ENCODE measurements around the gene NMBR. TPM values are rescaled to one million over a fixed set of nuclear protein-coding genes. Genes with fewer than 3 reads are reported as not detected.
A peak's percentile ranks its signal among the peaks of the same experiment; 100 is the strongest.

Gene NMBR
- total RNA-seq = not detected

- peak; percentile 77 to 97 for TF ChIP-seq CTCF (IDR thresholded peaks at IDR 0.05)
- Histone ChIP-seq H3K4me1 (peaks cover 0 to 15% of the 10 kb centered on the region in 2 donors), H3K36me3 (no peaks in the 10 kb centered on the region)
Observed at GRCh38 chr6:142146828-142147662, at the start of gene NMBR, which contains the start of gene VTA1. Gene NMBR (minus strand): TSS chr6:142147122. CDS start chr6:142088658, 58,464 bp downstream. Gene VTA1 (plus strand): TSS chr6:142147263. CDS start chr6:142147288, 25 bp downstream.

GRCh38 chr6:142195862-142196541, 49.1 kb upstream of the NMBR start:
- no peak overlapping the region for H3K27ac ChIP-seq
- no peaks in the 10 kb centered on the region for H3K27me3 ChIP-seq
- no peaks in the 10 kb centered on the region for H3K4me1 ChIP-seq
- H3K9me3 ChIP-seq = no peaks in the 10 kb centered on the region
- no peak for TF ChIP-seq CTCF (IDR thresholded peaks at IDR 0.05)
- no peak overlapping the region for H3K4me3 ChIP-seq
- peaks cover 7% of the 10 kb centered on the region for H3K36me3 ChIP-seq
- DNase-seq (ENCODE audit: low spot score) = no peak

More at GRCh38 chr6:142146828-142147662, at the start of gene NMBR, which contains the start of gene VTA1:
- Histone ChIP-seq H3K4me3 (peak within 1 kb of the TSS; percentile 76 to 78), H3K27me3 (no peaks in the 10 kb centered on the region), H3K9me3 (no peaks in the 10 kb centered on the region), H3K27ac (peak within 1 kb of the TSS; percentile 59 to 62)
- DNase-seq (ENCODE audit: low spot score) = peak; percentile 97

GRCh38 chr6:142193621-142194020, 46.7 kb upstream of the NMBR start:
- no peak for DNase-seq (ENCODE audit: low spot score)
- no peak for TF ChIP-seq CTCF (IDR thresholded peaks at IDR 0.05)

GRCh38 chr6:142192343-142192742, 45.4 kb upstream of the NMBR start:
- H3K36me3 ChIP-seq = no peaks in the 10 kb centered on the region
- H3K4me3 ChIP-seq = no peak overlapping the region
- H3K27ac ChIP-seq = no peak overlapping the region
- DNase-seq (ENCODE audit: low spot score) = no peak
- no peaks in the 10 kb centered on the region for H3K27me3 ChIP-seq
- no peaks in the 10 kb centered on the region for H3K4me1 ChIP-seq
- no peak for TF ChIP-seq CTCF (IDR thresholded peaks at IDR 0.05)
- H3K9me3 ChIP-seq = no peaks in the 10 kb centered on the region

More at GRCh38 chr6:142193621-142194020, 46.7 kb upstream of the NMBR start:
- Histone ChIP-seq H3K4me1 (no peaks in the 10 kb centered on the region), H3K4me3 (no peak overlapping the region), H3K9me3 (no peaks in the 10 kb centered on the region), H3K27me3 (no peaks in the 10 kb centered on the region), H3K36me3 (peaks cover 4% of the 10 kb centered on the region), H3K27ac (no peak overlapping the region)

GRCh38 chr6:142189057-142189456, 42.1 kb upstream of the NMBR start:
- no peak overlapping the region for H3K27ac ChIP-seq

More at GRCh38 chr6:142189057-142189456, 42.1 kb upstream of the NMBR start:
- no peaks in the 10 kb centered on the region for H3K4me1 ChIP-seq
- TF ChIP-seq CTCF (IDR thresholded peaks at IDR 0.05) = no peak
- no peaks in the 10 kb centered on the region for H3K36me3 ChIP-seq
- H3K9me3 ChIP-seq = no peaks in the 10 kb centered on the region
- no peak overlapping the region for H3K4me3 ChIP-seq
- DNase-seq (ENCODE audit: low spot score) = no peak
- H3K27me3 ChIP-seq = no peaks in the 10 kb centered on the region
